ENCODE results near the gene DLD.
"Not testable (repeated sequence)": the region's sequence is repeated elsewhere in the genome, so short reads cannot be mapped to it uniquely, and the experiment has no call there.

The DLD gene, protein sequence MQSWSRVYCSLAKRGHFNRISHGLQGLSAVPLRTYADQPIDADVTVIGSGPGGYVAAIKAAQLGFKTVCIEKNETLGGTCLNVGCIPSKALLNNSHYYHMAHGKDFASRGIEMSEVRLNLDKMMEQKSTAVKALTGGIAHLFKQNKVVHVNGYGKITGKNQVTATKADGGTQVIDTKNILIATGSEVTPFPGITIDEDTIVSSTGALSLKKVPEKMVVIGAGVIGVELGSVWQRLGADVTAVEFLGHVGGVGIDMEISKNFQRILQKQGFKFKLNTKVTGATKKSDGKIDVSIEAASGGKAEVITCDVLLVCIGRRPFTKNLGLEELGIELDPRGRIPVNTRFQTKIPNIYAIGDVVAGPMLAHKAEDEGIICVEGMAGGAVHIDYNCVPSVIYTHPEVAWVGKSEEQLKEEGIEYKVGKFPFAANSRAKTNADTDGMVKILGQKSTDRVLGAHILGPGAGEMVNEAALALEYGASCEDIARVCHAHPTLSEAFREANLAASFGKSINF

DNA sequence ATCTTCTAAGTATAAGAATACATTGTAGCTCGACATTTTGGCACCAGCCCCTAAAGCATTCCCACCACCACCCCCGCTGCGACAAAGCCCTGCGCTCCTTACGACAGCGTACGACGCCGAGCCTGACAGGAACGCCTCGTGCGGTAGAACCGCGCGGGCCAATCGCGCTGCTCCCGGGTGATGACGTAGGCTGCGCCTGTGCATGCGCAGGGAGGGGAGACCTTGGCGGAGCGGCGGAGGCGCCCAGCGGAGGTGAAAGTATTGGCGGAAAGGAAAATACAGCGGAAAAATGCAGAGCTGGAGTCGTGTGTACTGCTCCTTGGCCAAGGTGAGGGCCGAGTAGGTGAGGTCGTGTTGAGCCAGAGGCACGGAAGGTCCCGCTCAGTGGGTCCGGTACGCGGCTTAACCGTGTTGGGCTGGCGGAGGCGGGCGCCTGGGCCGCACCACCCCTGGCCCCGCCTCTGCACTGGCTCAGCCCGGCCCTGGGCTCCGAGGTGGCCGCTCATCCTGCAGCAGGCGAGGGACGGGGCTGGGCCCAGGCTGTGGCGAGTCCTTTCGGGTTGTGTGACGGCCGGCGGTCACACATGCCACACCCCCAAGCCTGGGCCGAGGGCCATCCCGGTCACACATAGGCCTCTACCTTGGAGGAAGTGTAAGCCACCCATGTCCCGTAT lies at the start of gene DLD:
Gene DLD (plus strand): TSS at position 222 of the 674 bp plus-strand sequence. CDS start 68 bp downstream, at position 290.
- DNase-seq (ENCODE audit: low read depth in 2 of 2), result peak; percentile 86 to 88

DNA sequence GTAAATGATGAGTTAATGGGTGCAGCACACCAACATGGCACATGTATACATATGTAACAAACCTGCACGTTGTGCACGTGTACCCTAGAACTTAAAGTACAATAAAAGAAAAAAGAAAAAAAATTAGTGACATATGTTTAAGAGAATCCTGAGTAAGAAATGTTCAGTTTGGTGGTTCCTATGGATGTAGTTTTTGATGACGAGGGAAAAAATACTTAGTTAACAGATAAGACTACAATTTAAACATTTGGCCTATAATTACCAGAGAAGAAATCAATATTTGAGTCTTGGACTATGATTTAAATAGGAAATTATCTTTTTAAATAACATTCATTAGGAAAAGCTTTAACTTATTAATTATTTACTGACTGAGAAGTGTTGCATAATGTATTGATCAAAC lies 48.8 kb upstream of the DLD start:
- DNase-seq (ENCODE audit: low read depth in 2 of 2), result no peak

DNA sequence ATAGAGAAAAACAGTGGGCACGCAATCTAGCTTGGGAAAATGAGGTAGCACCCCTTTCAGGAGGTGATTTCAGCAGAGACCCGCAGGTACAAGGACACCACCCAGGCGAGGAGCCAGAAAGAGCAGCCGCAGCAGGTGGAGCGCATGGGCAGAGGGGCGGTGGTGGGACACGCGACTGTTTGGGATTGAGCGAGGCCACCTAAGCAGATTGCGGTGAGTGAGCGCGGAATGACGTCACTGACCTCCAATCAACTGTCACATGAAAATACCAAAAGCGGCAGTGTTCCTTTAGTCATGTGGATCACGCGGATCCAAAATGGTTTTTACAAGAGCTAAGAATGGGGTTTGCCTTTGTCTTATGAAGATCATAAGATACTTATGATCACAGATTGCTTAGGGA lies 47.8 kb upstream of the DLD start:
- DNase-seq (ENCODE audit: low read depth in 2 of 2), result no peak

DNA sequence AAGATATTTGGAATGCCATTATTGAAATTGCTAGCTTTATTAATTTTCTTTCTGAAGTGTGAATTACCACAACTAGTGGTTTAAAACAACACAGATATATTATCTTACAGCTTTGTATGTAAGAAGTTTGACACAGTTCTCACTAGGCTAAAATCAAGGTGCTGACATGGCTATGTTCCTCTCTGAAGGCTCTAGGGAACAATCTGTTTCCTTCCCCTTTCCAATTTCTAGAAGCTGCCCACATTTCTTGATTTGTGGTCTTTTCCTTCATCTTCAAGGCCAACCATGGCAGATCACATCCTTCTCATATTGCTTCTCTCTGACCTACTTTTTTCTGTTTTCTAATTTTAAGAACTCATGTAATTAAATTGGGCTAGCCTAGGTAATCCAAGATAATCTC lies 44.7 kb upstream of the DLD start:
- DNase-seq (ENCODE audit: low read depth in 2 of 2), result no peak

DNA sequence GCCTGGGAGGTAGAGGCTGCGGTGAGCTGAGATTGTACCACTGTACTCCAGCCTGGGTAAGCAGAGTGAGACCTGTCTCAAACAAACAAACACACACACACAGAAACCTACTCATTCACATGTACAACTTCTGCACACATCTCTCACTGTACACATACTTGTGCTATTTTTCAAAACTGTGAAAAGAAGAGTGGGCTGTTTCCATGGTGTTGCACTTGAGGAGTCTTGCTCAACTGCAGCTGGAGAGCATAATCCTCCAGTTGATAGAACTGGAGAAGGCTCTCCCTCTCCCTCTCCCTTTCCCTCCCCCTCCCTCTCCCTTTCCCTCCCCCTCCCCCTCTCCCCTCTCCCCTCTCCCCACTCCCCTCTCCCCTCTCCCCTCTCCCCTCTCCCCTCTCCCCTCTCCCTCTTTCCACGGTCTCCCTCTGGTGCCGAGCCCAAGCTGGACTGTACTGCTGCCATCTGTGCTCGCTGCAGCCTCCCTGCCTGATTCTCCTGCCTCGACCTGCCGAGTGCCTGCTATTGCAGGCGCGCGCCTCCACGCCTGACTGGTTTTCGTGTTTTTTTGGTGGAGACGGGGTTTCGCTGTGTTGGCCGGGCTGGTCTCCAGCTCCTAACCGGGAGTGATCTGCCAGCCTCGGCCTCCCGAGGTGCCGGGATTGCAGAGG lies 43.7 kb upstream of the DLD start:
- no peak for DNase-seq (ENCODE audit: low read depth in 2 of 2)

DNA sequence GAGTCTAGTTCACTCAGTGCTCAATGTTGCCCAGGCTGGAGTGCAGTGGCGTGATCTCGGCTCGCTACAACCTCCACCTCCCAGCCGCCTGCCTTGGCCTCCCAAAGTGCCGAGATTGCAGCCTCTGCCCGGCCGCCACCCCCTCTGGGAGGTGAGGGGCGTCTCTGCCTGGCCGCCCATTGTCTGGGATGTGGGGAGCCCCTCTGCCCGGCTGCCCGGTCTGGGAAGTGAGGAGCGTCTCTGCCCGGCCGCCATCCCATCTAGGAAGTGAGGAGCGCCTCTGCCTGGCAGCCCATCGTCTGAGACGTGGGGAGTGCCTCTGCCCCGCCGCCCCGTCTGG lies 43.2 kb upstream of the DLD start:
- DNase-seq (ENCODE audit: low read depth in 2 of 2), result not testable (repeated sequence)

DNA sequence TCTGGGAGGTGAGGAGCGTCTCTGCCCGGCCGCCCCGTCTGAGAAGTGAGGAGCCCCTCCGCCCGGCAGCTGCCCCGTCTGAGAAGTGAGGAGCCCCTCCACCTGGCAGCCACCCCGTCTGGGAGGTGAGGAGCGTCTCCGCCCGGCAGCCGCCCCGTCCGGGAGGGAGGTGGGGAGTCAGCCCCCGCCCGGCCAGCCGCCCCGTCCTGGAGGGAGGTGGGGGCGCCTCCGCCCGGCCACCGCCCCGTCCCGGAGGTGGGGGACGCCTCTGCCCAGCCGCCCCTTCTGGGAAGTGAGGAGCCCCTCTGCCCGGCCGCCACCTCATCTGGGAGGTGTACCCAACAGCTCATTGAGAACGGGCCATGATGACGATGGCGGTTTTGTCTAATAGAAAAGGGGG lies 42.8 kb upstream of the DLD start:
- DNase-seq (ENCODE audit: low read depth in 2 of 2), result not testable (repeated sequence)

DNA sequence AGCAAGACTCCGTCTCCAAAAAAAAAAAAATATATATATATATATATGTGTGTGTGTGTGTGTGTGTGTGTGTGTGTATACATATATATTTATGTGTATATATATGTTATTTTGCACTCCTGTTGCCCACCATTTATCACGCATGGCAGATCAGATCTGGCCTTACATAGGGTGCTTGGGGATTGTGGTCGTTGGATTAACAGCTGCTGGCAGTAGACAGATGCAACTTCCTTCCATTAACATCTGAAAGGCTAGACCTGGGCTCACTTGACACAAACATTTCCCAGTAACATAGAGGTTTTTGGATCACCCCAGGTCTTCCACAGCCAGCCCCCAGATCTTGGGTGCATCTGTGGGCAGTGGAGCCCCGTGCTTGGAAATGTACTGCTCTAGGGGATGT lies 40.8 kb upstream of the DLD start:
- DNase-seq (ENCODE audit: low read depth in 2 of 2), result no peak

DNA sequence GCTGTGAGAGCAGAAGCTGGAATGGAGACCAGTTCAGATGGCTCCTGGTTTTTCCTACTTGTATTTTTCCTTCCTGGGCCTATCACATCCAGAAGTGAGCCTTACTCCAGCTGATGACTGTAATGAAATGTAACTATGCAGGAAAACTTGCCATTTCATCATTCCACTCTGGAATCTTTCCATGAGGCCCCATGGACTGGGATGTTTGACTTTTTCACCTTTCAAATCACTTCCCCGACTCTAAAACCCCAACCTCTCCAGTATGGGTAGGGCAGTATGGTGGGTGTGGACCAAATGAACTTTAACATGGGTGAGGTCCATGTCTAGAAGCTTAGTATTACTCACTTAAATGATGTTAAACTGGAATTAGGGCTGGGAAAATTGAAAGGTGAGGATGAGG lies 40.3 kb upstream of the DLD start:
- no peak for DNase-seq (ENCODE audit: low read depth in 2 of 2)

DNA sequence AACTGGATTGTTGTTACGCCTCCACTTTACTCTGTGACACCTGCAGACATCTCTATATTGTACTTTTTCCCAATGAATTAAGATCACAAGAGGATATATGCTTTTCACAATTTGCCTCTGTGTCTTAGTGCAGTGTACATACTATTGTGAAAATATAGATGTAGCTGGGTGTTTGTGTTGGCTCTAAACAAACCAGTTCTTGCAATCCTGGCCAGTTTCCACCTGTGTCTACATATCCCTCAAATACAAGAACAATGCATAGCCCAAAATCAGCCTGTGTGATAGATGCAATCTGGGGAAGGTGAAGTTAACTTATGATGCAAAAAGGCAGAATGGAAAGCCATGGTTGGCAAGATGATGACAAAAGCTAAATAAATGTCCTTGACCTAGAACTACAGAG lies 36.5 kb upstream of the DLD start:
- DNase-seq (ENCODE audit: low read depth in 2 of 2), result no peak

DNA sequence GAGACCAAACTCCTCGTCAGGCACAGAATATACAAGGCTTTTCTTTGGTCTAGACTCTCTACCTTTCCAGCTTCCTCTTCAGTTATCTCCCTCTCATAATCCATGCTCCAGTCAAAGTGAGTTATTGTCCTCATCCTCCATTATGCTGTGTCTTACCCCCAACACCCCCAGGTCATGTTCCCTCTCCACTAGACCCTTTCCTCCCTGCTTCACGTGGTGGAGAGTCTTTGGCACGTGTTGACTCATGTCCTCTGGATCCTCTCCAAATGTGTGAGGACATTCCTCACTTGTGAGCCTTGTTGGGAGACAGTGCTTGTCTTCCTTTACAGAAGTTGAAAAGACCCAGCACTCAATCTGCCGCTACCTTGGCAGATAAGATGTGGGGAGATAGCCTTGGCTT lies 36.0 kb upstream of the DLD start:
- DNase-seq (ENCODE audit: low read depth in 2 of 2), result no peak

DNA sequence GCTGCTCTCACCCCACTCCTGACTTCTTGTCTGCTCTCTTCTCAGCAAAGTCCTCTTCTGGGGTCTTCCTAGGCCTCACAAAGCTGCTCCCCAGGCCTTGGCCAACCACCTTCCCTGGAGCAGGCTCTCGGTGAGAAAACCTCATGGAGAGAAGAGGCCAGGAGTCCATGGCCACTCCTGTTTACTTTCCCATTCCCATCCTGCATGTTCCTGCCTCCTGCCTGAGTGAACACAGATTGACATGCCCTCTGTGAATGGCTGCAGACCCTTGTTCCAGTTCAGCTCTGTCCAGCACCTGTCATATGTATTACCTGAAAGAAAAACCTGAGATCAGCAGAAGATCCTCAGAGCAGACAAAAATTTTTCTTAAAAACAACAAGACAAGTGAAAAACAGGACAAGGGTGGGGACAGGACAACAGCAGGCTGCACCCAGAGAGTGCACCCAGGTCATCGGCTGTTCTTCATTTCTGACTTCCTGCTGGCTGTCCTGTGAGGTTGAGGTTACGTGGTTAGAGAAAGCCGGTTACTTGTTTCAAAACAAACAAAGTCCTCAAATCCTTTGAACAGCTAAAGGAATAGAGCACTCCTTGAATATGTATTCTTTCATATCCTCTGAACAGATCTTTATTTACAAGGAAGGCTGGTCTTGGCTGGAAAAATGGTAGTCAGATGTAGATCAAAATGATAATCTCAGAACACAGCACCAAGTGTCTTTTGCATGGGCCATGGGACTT lies 34.0 kb upstream of the DLD start:
- no peak for DNase-seq (ENCODE audit: low read depth in 2 of 2)

DNA sequence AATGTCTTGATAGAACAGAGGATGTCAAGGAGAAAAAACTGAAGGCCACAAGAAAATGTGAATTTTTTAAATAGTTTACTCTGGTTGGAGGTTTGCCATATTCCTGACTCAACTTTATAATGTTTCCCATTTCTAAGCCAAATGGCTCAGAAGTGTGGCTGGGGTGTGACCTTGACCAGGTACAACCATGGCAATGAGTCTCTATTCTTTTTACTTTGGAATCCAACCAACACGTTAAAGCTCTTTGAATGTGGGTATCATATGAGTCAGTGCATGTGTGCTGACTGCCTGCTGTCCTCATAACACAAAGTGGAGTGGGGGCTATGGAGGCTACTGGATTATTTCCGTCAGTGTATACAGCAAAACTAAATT lies 33.5 kb upstream of the DLD start:
- no peak for DNase-seq (ENCODE audit: low read depth in 2 of 2)

DNA sequence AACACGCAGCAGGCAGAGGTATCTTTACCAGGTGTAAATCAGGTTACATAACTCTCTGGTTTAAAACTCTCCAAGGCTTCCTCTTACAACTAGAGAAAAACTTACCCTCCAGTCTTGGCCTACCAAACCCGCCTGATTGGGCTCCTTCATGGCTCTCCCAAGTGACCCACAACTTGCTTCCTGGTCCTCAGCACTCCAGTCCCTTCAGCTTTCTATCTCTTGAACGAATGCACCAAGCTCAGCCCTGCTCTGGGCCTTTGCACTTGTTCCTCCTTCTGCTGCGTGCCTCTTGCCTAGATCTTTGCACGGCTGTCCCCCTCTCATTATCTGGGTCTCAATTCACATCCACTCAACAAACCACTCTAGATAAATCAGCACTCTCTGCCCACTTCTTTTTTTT lies 32.7 kb upstream of the DLD start:
- no peak for DNase-seq (ENCODE audit: low read depth in 2 of 2)

DNA sequence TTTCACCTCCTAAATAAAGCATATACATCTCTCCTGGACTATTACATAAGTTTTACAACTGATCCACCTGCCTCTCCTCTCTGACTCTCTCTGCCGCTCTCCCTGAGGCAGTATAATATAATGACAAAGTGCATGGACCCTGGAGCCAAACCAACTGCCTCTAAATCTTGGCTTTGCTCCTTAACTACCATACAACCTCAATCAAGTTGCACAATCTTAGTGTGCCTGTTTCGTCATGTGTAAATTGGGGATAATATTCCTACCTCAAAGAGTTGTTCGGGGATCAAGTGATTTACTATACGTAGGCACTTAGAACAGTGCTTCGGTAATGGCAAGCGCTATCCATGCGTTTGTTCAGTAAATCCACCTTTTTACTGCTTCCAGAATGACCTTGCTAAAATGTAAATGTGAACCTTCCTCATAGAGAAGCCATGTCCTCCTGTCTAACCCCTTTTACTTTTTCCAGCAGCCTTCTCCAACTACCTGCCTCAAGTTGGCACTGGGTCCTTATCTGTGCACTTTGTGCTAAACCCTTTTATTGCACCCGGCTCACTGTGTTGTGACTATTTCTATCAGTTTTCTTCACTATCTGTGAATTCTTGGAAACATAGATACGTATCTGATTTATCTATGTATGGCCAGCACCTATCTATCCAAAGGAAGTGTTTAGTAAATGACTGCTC lies 30.6 kb upstream of the DLD start:
- no peak for DNase-seq (ENCODE audit: low read depth in 2 of 2)

DNA sequence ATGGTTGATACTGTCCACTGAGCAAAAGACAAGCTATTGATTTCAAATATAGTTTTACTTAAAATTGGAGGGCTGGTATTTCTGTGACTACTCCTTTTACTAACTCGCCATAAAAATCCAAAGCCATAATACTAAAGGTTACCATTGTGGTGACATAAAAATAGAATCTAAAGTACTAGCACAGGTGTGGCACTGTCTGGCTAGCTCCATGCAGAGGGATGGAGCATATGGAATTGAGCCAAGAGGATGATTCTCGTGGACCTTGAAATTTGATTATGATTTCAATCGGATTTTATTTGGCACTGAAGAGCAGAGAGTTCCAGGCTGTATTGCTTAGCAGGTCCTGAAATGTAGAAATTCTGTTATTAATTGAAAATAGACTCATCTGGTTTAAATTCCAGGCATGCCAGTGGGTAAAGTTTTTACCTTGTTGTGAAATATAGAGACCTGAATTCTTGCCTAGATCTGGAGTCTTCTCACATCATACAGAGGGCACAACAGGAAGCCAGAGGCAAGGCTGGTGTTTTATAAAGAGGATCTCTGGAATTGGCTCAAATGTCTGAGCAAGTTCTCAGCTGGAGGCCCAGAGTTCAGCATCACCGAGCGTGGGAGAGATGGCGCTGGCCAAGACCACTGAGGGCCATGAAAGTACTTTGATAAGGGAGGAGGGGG lies 29.9 kb upstream of the DLD start:
- no peak for DNase-seq (ENCODE audit: low read depth in 2 of 2)

DNA sequence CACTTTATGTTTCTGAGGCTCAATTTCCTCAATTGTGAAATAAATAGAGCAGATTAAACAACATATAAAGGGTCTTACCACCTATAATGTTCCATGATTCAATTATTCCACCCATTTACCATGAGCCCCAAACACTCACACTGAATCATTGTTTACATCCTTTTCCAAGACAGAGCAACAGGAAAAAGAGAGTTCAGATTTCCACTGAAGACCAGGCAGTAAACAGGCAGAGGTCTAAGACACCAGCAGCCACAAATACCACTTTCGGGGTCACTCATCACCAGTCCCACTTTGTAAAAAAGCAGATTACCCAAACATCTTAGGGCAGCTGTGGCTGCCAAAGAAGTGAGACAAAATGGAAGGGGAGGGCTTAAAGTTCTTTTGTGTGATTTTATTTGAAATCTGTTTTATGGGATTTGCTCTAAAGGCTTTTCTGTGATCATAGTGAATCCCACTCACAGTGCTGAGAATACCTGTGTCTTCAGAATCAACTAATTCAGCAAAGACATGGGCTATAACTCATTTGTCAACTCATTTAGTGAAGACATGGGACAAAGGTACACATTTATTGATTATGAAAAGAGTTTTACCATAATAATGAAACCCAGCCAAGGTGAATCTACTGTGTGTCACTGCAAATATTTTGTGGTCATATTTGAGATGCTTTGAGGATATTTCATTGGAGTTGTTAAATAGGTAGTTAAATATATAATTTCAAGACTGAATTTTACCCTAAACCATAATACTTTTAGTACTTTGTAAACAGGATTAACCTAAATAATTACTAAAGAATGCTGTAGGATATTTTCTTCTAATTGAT lies 24.8 kb upstream of the DLD start:
- no peak for DNase-seq (ENCODE audit: low read depth in 2 of 2)

DNA sequence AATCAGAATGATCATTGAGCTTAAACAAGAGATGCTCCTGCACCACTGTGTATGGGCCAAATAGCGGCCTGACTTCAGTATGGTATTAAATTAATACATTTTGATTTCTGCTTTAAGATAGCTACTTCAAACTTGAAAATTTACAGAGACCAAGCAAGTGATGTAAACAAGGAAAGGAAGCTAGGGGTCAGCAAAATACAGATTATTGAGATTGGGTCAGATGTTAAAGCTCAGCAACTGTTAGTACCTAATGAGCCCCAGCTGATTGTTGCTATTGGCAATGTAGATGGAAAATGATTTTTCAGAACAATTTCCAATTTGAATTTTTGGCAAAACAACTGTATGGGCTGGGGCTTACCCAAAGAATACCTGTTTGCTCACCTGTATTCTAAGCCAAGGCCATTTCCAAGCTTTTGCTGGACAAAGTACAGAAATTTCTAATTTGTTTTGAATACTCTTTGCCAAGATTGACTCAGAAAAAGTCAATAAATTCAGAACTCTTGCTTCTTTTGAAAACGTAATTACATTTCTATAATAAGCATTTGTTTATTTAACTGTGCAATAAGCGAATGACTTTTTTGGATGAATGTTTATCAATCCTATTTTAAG lies 23.0 kb upstream of the DLD start:
- no peak for DNase-seq (ENCODE audit: low read depth in 2 of 2)

DNA sequence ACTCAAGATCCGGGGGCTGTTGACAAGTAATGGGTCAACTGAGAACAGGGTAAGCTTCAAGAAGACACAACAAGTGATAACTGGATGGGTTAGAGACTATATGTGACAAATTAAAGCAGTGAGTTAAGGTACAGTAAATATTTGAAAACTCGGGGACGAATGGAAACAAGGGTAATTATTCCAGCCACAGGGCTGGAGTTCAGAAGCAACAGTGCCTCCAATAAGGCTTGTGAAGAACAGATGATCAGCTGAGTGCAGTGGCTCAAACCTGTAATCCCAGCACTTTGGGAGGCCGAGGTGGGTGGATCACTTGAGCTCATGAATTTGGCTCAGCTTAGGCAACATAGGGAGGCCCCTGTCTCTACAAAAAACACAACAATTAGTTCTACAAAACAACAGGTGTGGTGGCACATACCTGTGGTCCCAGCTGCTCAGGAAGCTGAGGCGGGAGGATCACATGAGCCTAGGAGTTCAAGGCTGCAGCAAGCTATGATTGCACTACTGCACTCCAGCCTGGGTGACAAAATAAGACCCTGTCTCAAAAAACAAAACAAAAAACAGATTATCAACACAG lies 20.5 kb upstream of the DLD start:
- DNase-seq (ENCODE audit: low read depth in 2 of 2), result no peak

Data from stimulated activated CD4-positive, alpha-beta T cell treated with anti-CD3 and anti-CD28 coated beads, Interleukin-1b, Interleukin-23, amount 100 ng/mL, for 4 hours (primary cell).